GM12801 (cell line): Measurements from ENCODE around the gene GALNT2.

Source experiments
- TF ChIP-seq, protein P1 (sequence below): IDR thresholded peaks from one replicate; pipeline ENCODE4 v1.5.1; 2011; ENCODE audit warnings: control low read depth; ENCODE audit not compliant: insufficient read length; ENCODE audit errors: extremely low read depth

Gene GALNT2

DNA sequence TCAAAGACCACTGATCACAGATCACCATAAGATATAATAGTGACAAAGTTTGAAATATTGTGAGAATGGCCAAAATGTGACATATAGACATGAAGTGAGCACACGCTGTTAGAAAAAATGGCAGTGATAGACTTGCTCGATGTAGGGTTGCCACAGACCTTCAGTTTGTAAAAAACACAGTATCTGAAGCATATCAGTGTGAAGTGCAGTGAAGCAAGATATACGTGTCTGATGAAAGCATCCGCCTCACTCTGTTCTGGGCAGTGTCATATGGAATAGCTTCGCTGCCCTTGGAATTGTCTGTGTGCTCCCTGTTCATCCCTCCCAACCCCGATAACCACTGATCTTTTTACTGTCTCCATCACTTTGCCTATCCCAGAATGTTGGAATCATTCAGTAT, 50.7 kb downstream of the GALNT2 start:
- TF ChIP-seq, protein P1, sequence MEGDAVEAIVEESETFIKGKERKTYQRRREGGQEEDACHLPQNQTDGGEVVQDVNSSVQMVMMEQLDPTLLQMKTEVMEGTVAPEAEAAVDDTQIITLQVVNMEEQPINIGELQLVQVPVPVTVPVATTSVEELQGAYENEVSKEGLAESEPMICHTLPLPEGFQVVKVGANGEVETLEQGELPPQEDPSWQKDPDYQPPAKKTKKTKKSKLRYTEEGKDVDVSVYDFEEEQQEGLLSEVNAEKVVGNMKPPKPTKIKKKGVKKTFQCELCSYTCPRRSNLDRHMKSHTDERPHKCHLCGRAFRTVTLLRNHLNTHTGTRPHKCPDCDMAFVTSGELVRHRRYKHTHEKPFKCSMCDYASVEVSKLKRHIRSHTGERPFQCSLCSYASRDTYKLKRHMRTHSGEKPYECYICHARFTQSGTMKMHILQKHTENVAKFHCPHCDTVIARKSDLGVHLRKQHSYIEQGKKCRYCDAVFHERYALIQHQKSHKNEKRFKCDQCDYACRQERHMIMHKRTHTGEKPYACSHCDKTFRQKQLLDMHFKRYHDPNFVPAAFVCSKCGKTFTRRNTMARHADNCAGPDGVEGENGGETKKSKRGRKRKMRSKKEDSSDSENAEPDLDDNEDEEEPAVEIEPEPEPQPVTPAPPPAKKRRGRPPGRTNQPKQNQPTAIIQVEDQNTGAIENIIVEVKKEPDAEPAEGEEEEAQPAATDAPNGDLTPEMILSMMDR, result no peak

DNA sequence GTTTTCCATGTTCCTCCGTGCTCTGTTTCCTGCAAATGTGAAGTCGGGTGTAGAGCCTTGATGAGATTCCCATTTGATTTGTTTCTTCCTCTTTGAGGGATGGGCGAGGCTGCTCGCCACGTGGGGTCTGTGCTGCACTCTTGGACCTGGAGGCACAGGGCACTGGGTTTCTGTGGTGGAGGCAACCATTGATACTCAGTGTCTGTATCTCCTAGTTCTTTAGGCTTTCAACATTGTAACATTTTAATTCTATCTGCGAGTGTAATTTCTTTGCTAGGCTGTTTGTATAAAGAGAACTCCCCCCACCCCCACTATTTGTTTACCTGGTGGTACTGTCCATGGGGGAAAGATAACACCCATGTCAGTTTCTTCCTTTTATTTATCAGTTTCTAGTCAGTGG, 52.3 kb downstream of the GALNT2 start:
- TF ChIP-seq, protein P1, result no peak

DNA sequence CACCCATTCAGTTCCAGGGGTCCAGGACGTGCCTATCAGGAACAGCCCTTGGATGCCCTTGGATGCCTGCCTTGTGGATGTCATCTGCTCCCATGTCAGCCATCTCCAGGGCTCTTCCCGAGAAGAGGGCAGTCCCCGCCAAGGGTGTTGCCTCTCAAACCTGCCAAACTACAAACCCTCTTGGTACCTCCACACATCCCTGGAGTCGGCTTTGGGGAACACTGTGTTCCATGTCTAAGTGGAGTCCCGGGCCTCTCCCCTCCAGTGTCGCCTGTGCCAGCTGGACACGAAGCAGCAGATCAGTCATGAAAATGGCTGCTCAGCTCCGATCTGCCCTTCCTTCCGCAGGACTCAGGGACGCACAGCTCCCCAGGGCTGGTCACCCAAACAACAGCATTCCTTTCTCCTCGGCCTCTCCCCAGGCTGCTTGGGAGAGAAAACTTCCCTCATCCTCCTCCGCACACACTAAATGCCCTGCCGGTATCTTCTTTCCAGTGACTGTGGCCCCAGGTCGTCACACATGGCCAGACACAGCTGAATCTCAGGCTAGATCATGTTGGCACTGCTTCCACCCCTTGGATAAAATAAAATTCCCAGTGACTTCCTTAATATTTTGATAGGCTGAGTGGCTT, 53.4 kb downstream of the GALNT2 start:
- TF ChIP-seq, protein P1, result no peak

DNA sequence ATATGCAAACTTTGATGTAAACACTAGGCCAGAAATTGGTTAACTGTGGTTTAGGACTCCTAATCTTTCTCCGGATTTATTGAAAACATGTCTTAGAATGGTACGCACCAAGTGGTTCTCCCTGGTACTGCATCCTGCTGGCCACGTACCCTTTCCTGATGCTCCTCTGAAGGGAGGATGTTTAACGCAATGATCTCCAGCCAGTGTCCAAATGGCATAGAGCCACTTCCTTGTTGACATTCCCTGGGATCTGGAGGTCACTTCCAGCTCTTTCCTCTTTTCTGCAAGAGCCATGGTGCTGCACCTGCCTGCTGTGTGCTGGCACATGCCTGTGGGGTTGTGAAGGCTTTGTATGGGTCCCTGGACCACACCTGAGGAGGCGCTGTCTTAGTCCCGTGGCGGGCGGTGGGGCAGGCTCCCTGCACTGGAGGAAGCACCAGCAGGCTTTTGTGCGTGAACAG, 53.9 kb downstream of the GALNT2 start:
- TF ChIP-seq, protein P1, result no peak

DNA sequence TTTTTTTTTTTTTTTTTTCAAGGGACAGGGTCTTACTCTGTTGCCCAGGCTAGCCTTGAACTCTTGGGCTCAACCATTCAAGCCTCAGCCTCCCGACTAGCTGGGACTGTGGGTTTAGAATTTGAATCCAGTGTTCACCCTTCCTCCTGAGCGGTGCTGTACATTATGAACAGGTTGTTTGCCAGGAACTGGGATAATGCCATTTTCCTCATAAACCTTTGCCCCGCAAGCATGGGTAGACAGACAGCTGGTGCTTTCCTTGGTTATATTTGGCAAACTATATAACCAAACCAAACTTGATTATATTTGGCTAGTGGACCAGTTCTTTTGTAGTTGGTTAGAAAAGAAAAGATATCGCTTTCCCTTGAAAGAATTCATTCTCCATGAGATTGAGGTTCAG, 54.9 kb downstream of the GALNT2 start:
- TF ChIP-seq, protein P1, result no peak

DNA sequence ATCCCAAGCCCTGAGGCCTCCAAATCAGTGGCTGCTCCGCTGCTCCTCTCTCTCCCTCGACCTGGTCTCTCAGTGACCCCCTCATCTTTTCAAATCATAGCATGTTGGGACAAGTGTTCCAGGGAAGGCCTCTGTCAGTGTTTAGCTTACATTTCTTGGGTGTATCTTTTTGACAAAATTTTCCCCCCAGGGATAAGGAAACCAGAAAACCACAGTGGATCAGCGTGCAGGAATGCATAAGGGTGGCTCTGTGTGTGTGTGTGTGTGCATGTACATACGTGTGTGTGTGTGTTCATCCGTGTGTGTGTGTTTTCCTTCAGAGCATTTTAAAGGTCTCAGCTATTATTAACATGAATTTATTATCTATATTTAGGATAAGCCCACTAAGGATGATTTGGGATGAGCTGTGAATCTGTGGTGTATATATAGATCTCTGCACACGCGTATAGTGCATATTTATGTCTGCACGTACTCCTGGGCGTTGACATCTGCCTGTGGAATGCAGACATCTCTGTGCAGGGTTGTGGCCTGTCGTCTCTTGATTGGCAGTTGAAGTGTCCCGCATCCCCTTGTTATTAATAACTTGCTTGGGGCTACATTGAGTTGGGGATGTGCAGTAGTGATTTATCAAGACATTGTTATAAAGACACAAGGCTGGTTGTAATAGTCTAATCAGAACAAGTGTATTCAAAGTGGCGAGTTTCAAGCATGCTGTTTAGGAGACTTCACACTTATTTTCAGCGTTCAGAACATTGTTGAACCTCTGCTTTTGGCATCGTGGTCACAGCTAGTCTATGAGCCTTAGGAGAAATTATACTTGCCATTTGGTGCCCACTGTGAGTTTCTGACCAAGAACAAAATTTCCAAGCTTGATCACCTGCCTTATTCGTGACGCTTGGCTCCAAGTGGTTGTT, 55.6 kb downstream of the GALNT2 start:
- TF ChIP-seq, protein P1, result no peak

DNA sequence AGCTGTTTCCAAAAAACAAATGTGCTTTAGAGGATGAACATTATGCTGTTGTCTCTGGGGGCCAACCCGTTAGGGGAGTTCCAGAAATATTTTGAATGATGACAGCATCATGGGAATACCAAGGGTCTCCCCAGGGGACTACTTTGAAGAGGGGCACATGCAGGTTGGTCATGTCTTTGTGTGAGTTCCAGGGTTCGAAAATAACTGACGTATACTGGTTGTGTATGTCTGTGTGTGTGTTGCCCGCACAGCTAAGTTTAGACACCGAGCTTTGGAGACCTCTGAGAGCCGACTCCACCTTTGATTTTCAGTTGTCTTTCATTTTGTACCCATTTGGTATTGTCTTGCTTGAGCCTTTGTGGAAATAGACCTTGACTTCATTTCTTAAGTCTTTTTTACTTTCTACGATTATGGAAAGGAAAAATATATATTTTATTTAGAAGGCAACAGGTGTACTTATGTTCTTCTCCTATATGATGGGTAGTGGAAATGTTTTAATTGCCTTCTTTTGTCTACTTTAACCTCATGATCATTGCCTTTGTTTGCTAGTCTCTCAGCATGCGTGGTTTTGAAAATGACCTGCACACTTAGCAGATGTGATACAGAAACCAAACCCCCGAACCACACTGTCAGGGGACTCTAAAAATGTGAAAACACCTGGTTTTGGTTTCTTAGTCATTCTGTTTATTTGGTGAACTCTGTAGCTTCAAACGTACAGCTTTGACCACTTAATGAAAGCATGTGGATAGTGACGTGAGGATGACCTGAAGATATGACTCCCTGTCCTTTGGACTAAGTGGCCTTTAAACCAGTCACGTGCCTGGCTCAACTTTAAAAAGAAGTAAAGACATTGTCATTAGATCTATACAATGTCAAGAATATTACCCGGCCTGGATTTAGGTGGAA, 56.5 kb downstream of the GALNT2 start:
- TF ChIP-seq, protein P1, result no peak
